NK-92 treated with Interleukin-12 subunit alpha and Interleukin-12 subunit beta, amount 100 ng/mL, for 24 hours (cell line): ENCODE data around the gene TRIML1.
"Not testable (repeated sequence)": the region's sequence is repeated elsewhere in the genome, so short reads cannot be mapped to it uniquely, and the experiment has no call there.

Source experiments
- DNase-seq: peaks from one replicate; lab custom pipeline; 2025; lab: John Stamatoyannopoulos, UW

Gene TRIML1

DNA sequence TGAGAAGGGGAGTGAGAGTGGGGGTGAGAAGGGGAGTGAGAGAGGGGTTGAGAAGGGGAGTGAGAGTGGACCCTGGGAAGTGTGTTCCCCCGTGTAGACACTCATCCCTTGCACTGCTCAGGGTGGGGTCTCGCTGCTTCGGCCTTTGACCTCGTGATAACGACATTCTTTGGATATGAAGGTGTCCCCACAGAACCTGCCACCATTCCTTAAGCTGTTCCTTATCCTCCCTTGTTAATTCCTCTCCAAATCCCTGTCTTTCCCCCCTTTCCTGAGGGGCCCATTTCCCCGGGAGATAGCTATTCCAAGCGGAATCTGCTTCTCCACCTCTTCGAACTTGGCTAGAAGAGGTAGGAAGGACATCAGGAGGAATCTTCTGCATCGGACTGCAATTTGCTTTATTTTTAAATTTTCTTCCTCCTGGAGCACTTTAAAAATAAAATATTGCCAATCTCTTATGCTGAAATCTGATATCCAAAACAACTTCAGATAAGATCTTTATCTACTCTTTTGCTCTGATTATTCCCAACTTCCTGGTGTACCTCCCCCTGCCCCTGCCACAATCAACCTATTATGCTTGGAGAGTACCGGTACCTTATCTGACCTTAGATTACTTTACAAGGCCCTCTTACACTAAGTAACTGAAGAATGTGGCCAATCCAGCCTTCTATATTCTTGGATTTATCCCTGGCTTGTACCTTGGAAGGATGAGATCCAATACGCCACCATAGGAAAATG is 15.6 kb downstream of the TRIML1 start:
- no peak for DNase-seq

DNA sequence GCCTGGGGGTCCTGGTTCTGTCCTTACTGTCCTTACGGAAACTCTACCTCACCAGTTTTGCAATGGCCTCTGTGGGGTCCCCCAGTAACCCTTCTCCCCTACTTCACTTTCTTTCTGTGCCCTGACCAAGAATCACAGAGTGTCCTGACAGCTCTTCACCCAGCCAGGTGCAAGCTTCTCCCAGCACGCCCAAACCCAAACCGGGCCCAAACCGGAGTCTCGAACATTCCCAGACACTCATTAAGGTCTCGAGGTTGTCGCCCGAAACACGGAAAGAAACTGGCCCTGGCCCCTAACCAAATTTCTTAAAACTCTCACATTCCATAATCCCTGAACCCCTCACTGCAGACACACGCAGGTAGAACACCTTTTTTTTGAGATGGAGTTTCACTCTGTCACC is 19.1 kb downstream of the TRIML1 start:
- no peak for DNase-seq

DNA sequence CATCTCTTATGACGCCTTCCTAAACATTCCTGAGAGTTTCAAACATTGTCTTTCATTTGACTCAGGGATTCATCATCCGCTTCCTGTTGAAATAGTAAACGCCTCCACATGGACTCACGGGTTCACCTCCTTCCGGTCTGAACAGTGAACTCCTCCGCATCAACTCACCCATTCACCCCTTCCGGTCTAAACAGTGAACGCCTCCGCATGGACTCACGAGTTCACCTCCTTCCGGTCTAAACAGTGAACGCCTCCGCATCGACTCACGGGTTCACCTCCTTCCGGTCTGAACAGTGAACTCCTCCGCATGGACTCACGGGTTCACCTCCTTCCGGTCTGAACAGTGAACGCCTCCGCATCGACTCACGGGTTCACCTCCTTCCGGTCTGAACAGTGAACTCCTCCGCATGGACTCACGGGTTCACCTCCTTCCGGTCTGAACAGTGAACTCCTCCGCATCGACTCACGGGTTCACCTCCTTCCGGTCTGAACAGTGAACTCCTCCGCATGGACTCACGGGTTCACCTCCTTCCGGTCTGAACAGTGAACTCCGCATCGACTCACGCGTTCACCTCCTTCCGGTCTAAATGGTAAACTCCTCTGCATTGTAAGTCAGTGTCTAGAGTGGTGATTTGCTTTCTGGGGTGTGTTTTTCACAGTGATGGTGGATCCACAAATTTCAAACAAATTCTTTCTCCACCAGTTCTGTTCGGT is 20.4 kb downstream of the TRIML1 start:
- DNase-seq = not testable (repeated sequence)

DNA sequence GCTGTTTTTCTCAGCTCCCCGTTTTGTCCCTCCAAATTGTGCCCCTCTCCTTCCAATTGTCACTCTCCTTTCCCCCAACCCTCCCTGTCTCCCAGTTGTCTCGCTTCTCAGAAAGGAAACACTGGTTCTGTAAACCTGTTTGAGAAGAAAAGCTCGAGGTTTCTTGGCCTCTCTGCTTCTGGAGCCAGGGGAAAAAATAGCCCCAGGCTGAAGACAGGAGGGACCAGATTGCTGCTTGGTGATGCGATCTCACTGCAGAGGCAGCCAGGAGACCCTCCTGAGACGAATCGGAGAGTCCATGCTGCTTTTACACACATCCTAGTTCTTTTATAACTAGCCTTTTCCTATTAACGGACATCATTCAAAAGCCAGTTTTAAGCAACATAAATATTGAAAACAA is 21.2 kb downstream of the TRIML1 start:
- no peak for DNase-seq

DNA sequence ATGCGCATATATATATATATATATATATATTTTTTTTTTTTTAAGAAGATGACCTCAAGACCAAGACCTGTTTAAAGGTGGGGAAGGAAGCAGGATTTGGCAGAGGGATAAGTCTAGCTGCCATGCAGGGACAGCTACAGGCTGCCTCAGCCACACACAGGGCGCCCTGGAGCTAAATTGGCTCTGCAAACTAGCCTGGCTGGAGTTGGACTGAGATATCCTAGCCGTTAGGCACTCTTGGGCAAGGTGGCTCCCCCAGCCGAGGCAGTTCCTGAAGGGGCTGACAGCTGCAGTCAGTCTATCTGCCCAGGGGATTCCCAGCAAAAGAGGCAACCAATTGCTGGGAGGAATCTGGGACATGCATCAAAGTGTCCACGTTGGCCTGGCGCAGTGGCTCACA is 21.9 kb downstream of the TRIML1 start:
- DNase-seq = no peak

DNA sequence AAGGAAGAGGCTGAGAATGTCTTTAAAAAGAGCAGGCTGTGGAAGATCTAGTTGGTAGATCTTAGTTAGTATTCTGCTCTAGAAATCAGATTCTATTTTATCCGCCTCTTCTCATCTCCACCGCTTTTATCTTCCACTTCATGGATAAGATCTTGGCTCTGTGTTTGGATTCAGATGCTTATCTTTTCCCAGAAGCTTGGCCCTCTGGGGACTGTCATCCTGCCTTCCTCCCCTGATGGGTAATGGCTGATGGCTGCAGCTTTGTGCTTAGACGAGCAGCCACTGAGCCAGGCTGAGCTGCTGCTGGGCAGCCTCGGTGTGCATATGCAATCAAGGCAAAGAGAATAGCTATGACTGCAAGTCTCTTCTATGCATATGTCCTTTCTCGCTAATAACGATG is 23.5 kb downstream of the TRIML1 start:
- no peak for DNase-seq

DNA sequence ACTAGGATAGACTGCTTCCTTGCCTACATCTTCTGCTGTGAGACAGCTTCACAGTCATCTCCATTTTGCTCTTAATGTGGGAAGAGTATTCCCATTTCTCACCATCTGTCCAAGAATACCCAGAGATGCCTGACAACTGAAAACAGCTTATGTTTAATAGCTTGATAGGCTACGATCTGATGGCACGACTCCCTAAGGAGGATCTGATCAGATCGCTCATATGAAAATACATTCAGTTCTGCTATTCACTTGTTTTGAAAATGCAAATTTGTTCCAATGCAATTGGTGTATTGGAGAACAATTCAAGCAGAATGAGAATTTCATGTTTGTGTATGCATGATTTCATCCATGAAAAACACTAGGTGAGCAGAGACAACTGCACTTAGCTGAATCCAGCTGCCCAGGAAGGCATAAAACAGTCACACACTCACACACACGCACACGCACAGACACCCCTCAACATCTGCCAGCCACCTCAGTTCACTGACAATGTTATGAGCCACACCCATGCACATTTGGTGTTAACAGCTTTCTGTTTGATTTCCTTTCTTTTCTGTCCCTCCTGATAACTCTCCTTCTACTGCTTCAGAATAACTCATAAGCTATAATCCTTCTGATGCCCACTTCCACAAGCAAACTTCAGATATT is 29.6 kb downstream of the TRIML1 start:
- no peak for DNase-seq

DNA sequence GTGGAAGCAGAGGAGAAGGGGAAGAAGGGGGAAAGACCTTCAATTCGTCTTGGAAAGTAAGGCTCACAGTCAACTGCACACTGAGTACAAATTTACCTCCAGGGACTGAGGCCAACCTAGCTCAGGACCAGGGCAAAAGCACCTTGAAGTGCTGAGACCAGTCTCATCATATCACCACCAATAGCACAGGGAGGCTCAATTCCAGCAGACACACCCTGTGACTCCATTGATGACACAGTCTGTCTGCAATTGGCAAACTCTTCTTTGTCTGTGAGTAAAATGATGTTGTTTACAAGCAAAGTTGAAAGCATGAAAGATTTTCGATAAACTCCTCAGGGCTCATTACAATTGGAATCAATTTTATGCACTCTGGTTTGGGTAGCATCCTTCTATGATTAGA is 32.3 kb downstream of the TRIML1 start:
- DNase-seq = no peak

DNA sequence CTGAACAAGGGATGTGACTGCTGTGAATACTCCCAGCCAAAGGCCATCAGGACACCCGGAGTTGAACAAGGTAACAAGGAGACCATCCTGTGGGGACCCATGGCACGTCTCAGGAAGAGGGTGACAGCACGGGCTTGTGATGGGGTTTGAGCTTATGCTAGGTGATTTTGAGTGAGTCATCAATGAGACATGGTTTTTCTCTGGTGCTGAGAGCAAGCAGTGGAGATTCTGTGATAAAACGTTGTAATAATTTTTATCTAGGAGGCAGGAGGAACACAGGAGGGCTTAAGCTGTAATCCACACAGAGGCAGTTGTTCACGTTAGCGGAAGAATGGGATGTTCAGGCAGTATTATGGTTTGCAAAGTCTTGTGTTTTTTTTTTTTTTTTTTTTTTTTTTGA is 36.0 kb downstream of the TRIML1 start:
- no peak for DNase-seq

DNA sequence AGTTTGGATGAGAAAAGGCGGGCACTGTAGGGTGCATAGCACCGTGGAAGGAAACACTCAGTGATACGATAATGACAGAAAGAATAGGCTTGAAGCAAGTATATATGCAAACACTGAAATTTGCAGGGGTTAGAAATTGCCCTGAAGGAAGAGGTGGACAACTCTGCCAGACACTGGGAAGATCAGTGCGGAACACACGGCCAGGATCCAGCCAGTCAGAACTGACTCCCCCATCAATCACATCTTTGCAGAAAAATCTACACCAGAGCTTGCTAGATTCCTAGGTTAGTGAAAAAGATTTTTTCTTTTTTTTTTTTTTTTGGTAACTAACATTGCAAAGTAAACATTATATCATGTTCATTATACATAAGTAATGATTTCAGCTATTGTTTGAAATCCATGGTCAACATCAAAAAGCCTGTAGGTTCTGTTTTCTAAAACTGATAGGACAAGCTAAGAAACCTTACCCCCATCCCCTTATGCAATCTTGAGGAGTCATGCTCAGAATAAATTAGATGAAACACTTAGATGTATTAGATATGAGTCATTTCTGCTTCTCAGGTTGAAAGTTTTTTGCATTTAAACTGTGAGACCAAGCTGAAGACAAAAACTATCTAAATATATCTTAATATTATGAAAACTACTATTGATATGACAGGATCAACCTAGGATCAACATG is 38.9 kb downstream of the TRIML1 start:
- no peak for DNase-seq

DNA sequence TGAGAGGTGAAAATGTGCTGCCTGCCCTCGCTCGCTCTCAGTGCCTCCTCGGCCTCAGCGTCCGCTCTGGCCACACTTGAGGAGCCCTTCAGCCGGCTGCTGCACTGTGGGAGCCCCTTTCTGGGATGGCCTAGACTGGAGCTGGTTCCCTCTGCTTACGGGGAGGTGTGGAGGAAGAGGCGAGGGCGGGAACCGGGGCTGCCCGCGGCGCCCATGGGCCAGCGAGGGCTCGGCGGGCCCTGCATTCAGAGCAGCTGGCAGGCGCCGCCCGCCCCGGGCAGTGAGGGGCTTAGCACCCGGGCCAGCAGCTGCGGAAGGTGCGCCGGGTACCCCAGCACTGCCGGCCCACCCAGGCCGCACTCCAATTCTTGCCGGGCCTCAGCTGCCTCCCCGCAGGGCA is 39.6 kb downstream of the TRIML1 start:
- no peak for DNase-seq

DNA sequence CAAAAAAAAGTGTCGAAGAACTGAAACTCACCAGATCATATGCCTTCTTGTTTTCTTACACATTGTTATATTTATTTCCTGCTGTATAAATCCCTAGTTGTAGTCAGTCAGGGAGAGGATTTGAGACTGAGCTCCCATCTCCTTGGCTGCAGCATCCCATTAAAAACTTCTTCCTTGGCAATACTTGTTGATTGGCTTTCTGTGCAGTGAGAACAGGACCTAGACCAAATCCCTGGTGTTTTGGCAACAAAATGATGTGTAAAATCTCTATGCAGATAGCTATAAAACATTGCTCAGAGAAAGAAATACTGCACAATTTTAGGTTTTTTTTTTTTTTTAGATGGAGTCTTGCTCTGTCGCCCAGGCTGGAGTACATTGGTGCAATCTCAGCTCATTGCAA is 47.9 kb downstream of the TRIML1 start:
- no peak for DNase-seq

DNA sequence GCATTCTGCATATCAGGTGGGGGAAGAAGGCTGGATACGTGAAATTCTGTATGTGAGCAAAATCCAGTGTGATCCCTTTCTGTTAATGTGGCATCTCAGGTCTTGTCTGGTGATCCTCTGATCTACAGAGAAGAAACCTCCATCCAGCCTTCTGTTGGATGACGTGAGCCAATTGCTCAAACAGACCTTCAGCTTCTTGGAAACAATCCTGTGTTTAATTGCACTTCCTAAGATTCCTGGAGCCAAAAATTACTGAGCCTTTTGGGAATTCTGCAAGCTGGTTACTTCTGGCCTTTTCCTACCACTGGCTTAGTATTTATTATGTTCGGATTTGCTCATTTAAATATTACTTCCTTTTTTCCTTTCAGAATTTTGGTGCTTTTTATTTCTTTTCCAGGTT is 51.2 kb downstream of the TRIML1 start:
- no peak for DNase-seq

DNA sequence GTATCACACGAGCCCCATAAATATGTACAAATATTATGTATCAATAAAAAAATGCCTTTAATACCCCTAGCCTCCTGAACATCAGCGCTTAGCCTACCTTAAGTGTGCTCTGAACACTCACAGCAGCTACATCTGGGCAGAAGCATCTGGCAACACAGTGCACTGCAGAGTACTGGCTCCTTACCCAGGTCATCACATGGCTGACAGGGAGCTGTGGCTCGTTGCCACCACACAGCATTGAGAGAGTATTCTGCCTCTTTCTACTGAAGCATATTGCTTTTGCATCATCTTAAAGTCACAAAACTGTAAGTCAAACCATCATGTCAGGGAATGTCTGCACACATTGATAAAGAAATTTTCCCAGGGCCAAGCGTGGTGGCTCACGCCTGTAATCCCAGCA is 55.2 kb downstream of the TRIML1 start:
- no peak for DNase-seq

DNA sequence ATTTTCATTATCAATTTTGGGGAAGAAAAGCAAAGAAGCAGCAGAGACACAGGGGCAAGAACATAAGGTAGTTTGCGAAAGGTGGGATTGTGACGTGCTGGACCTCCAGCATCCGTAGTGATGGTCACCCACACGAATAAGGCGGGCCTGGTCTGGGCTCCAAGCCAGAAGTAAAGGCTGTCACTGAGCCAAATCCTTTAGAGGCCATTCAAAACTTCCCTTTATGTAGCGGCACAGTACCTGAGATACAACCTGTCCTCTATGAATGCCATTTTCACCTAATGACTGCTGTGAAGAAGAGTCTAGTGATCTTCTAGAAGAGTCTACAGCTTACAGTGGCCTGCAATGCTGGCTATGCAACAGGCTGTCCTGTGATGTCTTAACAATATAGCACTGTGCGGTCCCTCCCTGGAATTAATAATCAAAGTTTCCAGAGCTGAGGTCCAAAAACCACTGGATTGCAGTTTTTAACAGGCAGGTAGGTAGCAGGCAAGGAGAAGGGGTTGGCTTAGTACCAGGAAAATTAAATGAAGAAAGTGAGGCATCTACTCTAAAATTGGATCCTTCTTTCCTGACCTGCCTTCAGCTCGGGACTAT is 56.2 kb downstream of the TRIML1 start:
- no peak for DNase-seq

DNA sequence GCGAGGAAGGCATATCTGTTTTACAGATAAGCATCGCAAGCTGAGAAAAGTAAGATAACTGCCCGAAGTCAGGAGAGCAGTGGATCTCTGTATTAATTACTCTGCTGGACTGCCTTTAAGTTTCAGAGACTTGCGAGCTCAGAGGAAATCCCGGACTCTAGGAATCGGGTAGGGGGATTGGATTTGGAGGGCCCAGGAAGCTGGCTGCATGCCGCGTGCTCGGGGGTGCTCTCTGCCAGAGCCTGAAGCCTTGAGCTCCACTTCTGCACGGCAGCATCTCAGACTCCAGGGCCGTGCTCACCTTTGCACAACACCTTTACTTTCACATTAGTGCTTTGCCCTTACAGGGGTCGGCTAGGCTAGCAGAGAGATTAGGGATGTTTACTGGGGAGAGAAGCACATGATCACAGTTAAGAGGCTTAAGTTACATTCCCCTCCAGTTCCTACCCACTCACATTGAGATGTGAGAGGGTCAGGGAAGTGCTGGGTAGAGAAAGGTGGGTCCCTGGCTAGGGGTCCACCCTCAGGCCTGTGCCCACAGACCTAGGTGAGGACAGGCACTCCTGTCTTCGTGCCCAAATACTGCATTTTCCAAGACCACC is 57.0 kb downstream of the TRIML1 start:
- DNase-seq = no peak
